PC-9 (cell line): ENCODE results near the gene ASB3.

Experiments
- CTCF ChIP-seq: fragments of 200-600 bp; sonication (generic); conservative IDR thresholded peaks from 2 replicates; pipeline ENCODE4 v1.6.1; 2017; ENCODE audit warnings: mixed run types, antibody characterized with exemption, mild to moderate bottlenecking, moderate library complexity
- EZH2 ChIP-seq: fragments of 200-600 bp; sonication (generic); IDR thresholded peaks from 2 replicates; pipeline ENCODE4 v1.8.0; 2017; ENCODE audit warnings: antibody characterized with exemption, low read depth

- TF ChIP-seq CTCF = no peak
- no peak for TF ChIP-seq EZH2
Observed at GRCh38 chr2:53631313-53632125, 155.2 kb downstream of the ASB3 start.
